Measurements from ENCODE around the gene RPS2.
"Not testable (repeated sequence)": the region's sequence is repeated elsewhere in the genome, so short reads cannot be mapped to it uniquely, and the experiment has no call there.

Gene RPS2

GRCh38 chr16:1962161-1963153 lies 2.2 kb downstream of the RPS2 start:
- not testable (repeated sequence) for DNase-seq

GRCh38 chr16:1961651-1962067 lies 3.0 kb downstream of the RPS2 start:
- DNase-seq: peak in 1 of 5 donors; percentile 64

- peak in 1 of 5 donors; percentile 42 for DNase-seq
Measured at GRCh38 chr16:1960665-1961630, 3.7 kb downstream of the RPS2 start.

GRCh38 chr16:1959269-1960039 lies 5.2 kb downstream of the RPS2 start, which contains the start of gene NDUFB10:
TSS of gene NDUFB10 (plus strand) at chr16:1959538. CDS start at chr16:1959625, 87 bp downstream.
- peak; percentile 77 to 89 (median 87) for DNase-seq

- no peak for DNase-seq
Measured at GRCh38 chr16:1958715-1959268, 5.8 kb downstream of the RPS2 start.

- DNase-seq: not testable (repeated sequence)
Measured at GRCh38 chr16:1958143-1958491, 6.5 kb downstream of the RPS2 start.

- DNase-seq: not testable (repeated sequence)
Measured at GRCh38 chr16:1957434-1958142, 7.0 kb downstream of the RPS2 start.

GRCh38 chr16:1953734-1954133 lies 10.9 kb downstream of the RPS2 start:
- no peak for DNase-seq

GRCh38 chr16:1950559-1950958 lies 14.1 kb downstream of the RPS2 start:
- no peak for DNase-seq

- no peak for DNase-seq
Measured at GRCh38 chr16:1950047-1950446, 14.6 kb downstream of the RPS2 start.

GRCh38 chr16:1949507-1949906 lies 15.1 kb downstream of the RPS2 start:
- no peak for DNase-seq

- no peak for DNase-seq
Measured at GRCh38 chr16:1947369-1947670, 17.3 kb downstream of the RPS2 start.

- DNase-seq: no peak
Measured at GRCh38 chr16:1946495-1947368, 17.9 kb downstream of the RPS2 start.

- no peak for DNase-seq
Measured at GRCh38 chr16:1945559-1946391, 18.9 kb downstream of the RPS2 start.

GRCh38 chr16:1944612-1945199 lies 19.9 kb downstream of the RPS2 start:
- DNase-seq: no peak

- peak; percentile 98 to 100 (median 99) for DNase-seq
Measured at GRCh38 chr16:1942810-1943726, 21.6 kb downstream of the RPS2 start, which contains the start of gene MSRB1. TSS of gene MSRB1 (minus strand) at chr16:1943199. CDS start at chr16:1943156, 43 bp downstream.

GRCh38 chr16:1942047-1942809 lies 22.4 kb downstream of the RPS2 start:
- peak in 1 of 5 donors; percentile 27 for DNase-seq
